Activated CD8-positive, alpha-beta memory T cell treated with anti-CD3 and anti-CD28 coated beads for 1 hour (primary cell): ENCODE results near the gene CHPF2.
A peak's percentile ranks its signal among the peaks of the same experiment; 100 is the strongest.

Experiments
- DNase-seq, 2 donors: peaks; one replicate each; pipeline ENCODE4 v3.0.0-alpha.2; 2020; ENCODE audit warnings: low read depth in 1 of 2; ENCODE audit errors: extremely low read depth in 1 of 2

CHPF2 gene

GRCh38 chr7:151232091-151232916, at the start of gene CHPF2:
TSS of gene CHPF2 (plus strand) at chr7:151232483. CDS start at chr7:151234012, 1,529 bp downstream.
- DNase-seq, result peak; percentile 63 to 84

- DNase-seq, result no peak
These were observed 46.3 kb upstream of the CHPF2 start for GRCh38 chr7:151185762-151186639.

- no peak for DNase-seq
These were observed 45.5 kb upstream of the CHPF2 start, which contains the start of gene ASB10 for GRCh38 chr7:151186640-151187408. TSS of gene ASB10 (minus strand) at chr7:151187250. CDS start at chr7:151187130, 120 bp downstream.

- DNase-seq, result no peak
These were observed 44.7 kb upstream of the CHPF2 start for GRCh38 chr7:151187409-151188251.

GRCh38 chr7:151188252-151188542, 44.1 kb upstream of the CHPF2 start:
- DNase-seq, result no peak

GRCh38 chr7:151189038-151189437, 43.2 kb upstream of the CHPF2 start:
- DNase-seq, result no peak

- DNase-seq, result no peak
These were observed 40.7 kb upstream of the CHPF2 start for GRCh38 chr7:151191544-151191943.

GRCh38 chr7:151192002-151192539, 40.2 kb upstream of the CHPF2 start:
- DNase-seq, result no peak

- DNase-seq, result no peak
These were observed 38.9 kb upstream of the CHPF2 start for GRCh38 chr7:151193203-151193978.

- no peak for DNase-seq
These were observed 38.1 kb upstream of the CHPF2 start for GRCh38 chr7:151194188-151194587.

- no peak for DNase-seq
These were observed 36.5 kb upstream of the CHPF2 start for GRCh38 chr7:151195616-151196450.

GRCh38 chr7:151197932-151198331, 34.4 kb upstream of the CHPF2 start:
- no peak for DNase-seq

GRCh38 chr7:151198945-151199848, 33.1 kb upstream of the CHPF2 start:
- no peak for DNase-seq

- no peak for DNase-seq
These were observed 30.9 kb upstream of the CHPF2 start for GRCh38 chr7:151201344-151201743.

- DNase-seq, result no peak
These were observed 30.5 kb upstream of the CHPF2 start for GRCh38 chr7:151201751-151202150.

GRCh38 chr7:151202836-151203235, 29.4 kb upstream of the CHPF2 start:
- DNase-seq, result no peak

- DNase-seq, result no peak
These were observed 27.8 kb upstream of the CHPF2 start for GRCh38 chr7:151204383-151205032.
